Ishikawa (cell line): Measurements from ENCODE around the gene EYA3.

ENCODE experiments used
- CREB1 ChIP-seq: IDR thresholded peaks from 2 replicates; pipeline ENCODE4 v1.6.1; 2012; ENCODE audit warnings: low read depth
- EP300 ChIP-seq: IDR thresholded peaks from 2 replicates; pipeline ENCODE4 v1.6.1; 2012; ENCODE audit warnings: borderline replicate concordance
- MAX ChIP-seq: IDR thresholded peaks from 2 replicates; pipeline ENCODE4 v1.6.1; 2012
- REST ChIP-seq: IDR thresholded peaks from 2 replicates; pipeline ENCODE4 v1.6.1; 2012; ENCODE audit warnings: low read depth, mild to moderate bottlenecking

- TF ChIP-seq MAX (no peak), EP300 (no peak), REST (peak; percentile 31; the same call in 1 of the 2 replicates), CREB1 (no peak)
Observed at GRCh38 chr1:27940870-27941560, 147.4 kb downstream of the EYA3 start.
